Common myeloid progenitor, CD34-positive (primary cell): ENCODE measurements around the gene PSMB11.

Source experiments
- CTCF ChIA-PET: fragments of 350-600 bp; sonication (Branson Sonifier 250); formaldehyde crosslinking; loops from one replicate; lab custom pipeline; 2021; ENCODE audit warnings: antibody characterized with exemption; lab: Charles Lee
- POLR2A ChIA-PET: fragments of 350-600 bp; sonication (Branson Sonifier 250); formaldehyde crosslinking; loops from one replicate; lab custom pipeline; 2021; ENCODE audit warnings: antibody characterized with exemption; lab: Charles Lee
- DNase-seq, 3 donors: peaks; one replicate each; pipeline versions ENCODE4 v3.0.0 to v3.0.0-alpha.2; 2013
- H3K27ac ChIP-seq, 2 experiments: 1 replicate in 1 of 2; 2 replicates in 1 of 2; pipeline ENCODE4 v1.7.0; 2013; ENCODE audit warnings: inconsistent platforms in 2 of 2, low read length in 2 of 2, mild to moderate bottlenecking in 2 of 2, low read depth in 1 of 2, moderate library complexity in 1 of 2; ENCODE audit not compliant: severe bottlenecking in 2 of 2, insufficient read depth in 1 of 2, poor library complexity in 1 of 2
- H3K27me3 ChIP-seq, 5 experiments: replicated peaks in 2 of 5; 1 replicate in 3 of 5; 2 replicates in 2 of 5; pipeline versions ENCODE4 v1.6.1 to v1.7.0; 2013; ENCODE audit warnings: low read length in 4 of 5, mild to moderate bottlenecking in 2 of 5, moderate library complexity in 2 of 5, inconsistent platforms in 1 of 5; ENCODE audit not compliant: insufficient read depth in 5 of 5, control insufficient read depth in 4 of 5
- H3K36me3 ChIP-seq, 4 experiments: 1 replicate in 2 of 4; 2 replicates in 2 of 4; pipeline versions ENCODE4 v1.6.1 to v1.7.0; 2013; ENCODE audit warnings: low read length in 3 of 4, control low read depth in 1 of 4, mild to moderate bottlenecking in 1 of 4; ENCODE audit not compliant: control insufficient read depth in 4 of 4, insufficient read depth in 4 of 4
- H3K4me1 ChIP-seq, 4 experiments: 1 replicate in 3 of 4; 2 replicates in 1 of 4; pipeline versions ENCODE4 v1.6.1 to v1.7.1; 2013; ENCODE audit warnings: low read length in 3 of 4, mild to moderate bottlenecking in 3 of 4, control low read depth in 1 of 4, inconsistent platforms in 1 of 4, moderate library complexity in 1 of 4; ENCODE audit not compliant: control insufficient read depth in 4 of 4, insufficient read depth in 4 of 4; ENCODE audit errors: control extremely low read depth in 1 of 4
- H3K4me3 ChIP-seq, 7 experiments: 1 replicate in 4 of 7; 2 replicates in 3 of 7; pipeline versions ENCODE4 v1.5.1 to v1.7.0; 2013; ENCODE audit warnings: mild to moderate bottlenecking in 7 of 7, low read length in 6 of 7, moderate library complexity in 6 of 7, inconsistent platforms in 2 of 7, low read depth in 2 of 7, control low read depth in 1 of 7; ENCODE audit not compliant: insufficient read depth in 4 of 7, control insufficient read depth in 1 of 7; ENCODE audit errors: extremely low read depth in 1 of 7
- H3K9me3 ChIP-seq, 5 experiments: 1 replicate in 4 of 5; 2 replicates in 1 of 5; pipeline versions ENCODE4 v1.6.1 to v1.7.1; 2013; ENCODE audit warnings: low read length in 4 of 5, mild to moderate bottlenecking in 2 of 5, inconsistent platforms in 1 of 5, low read depth in 1 of 5, moderate library complexity in 1 of 5; ENCODE audit not compliant: control insufficient read depth in 4 of 5, insufficient read depth in 2 of 5; ENCODE audit errors: control extremely low read depth in 1 of 5
- WGBS: methylation state at CpG from one replicate; pipeline ENCODE4 v1.1.5; 2013; ENCODE audit not compliant: insufficient coverage; 5-methylcytosine and 5-hydroxymethylcytosine counted together

PSMB11 gene

DNA sequence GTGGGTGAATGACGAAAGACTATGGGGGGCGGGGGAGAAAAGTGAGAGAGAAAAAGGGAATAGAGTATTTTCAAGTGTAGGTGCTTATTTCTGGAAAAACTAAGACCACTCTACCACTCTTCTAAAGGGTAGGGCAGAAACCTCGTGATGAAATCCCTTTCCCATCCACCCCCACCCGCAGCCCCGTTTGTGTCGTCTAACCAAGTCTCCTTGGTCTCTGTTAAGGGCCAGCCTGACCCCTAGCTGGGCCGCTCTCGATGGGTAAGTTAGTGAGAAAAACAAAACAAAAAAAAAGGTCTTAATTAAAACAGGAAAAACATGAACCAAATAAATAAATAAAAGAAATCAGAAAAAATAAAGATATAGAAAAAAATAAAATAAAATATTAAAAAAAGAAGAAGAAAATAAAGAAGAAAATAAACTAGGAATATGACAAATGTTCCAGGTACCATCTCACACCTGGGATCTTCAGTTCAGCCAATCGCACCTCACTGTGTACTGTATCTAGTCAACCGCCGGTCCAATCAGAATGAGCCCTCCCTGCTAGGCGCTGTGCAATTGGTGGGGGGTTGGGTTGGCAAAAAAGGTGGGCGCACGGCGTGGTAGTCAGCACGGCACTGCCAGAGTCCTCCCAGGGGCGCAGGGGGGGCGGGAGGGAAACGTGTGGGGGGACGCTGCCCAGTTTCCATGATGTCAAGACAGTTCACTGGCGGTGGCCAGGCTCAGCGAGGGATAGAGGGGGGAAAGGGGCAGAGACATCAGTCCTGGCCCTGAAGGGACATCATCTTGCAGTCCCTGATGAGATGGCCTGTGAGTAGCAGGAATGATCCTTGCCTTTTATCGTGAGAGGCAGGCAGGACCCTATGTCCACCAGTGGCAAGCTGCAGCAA is 25.1 kb downstream of the PSMB11 start:
- Histone ChIP-seq H3K27me3 (no peaks in the 10 kb centered on the region), H3K9me3 (no peaks in the 10 kb centered on the region), H3K27ac (no peak overlapping the region), H3K4me3 (no peak overlapping the region), H3K4me1 (peaks cover 0 to 29% (median 25%) of the 10 kb centered on the region in 4 experiments), H3K36me3 (peaks cover 27 to 74% (median 58%) of the 10 kb centered on the region in 4 experiments)
- DNase-seq, result no peak
- ChIA-PET CTCF (interaction anchor here (1.6 to 33.6 kb wide), 9 partner anchors 8 to 79 kb away, joined by 6 to 933 read pairs (median 19); partner anchors contain the start of genes ACIN1, AJUBA, C14orf119 and CDH24), POLR2A (no interaction called here)
- WGBS, result 94% methylated on average over 14 of the region's 23 CpGs

DNA sequence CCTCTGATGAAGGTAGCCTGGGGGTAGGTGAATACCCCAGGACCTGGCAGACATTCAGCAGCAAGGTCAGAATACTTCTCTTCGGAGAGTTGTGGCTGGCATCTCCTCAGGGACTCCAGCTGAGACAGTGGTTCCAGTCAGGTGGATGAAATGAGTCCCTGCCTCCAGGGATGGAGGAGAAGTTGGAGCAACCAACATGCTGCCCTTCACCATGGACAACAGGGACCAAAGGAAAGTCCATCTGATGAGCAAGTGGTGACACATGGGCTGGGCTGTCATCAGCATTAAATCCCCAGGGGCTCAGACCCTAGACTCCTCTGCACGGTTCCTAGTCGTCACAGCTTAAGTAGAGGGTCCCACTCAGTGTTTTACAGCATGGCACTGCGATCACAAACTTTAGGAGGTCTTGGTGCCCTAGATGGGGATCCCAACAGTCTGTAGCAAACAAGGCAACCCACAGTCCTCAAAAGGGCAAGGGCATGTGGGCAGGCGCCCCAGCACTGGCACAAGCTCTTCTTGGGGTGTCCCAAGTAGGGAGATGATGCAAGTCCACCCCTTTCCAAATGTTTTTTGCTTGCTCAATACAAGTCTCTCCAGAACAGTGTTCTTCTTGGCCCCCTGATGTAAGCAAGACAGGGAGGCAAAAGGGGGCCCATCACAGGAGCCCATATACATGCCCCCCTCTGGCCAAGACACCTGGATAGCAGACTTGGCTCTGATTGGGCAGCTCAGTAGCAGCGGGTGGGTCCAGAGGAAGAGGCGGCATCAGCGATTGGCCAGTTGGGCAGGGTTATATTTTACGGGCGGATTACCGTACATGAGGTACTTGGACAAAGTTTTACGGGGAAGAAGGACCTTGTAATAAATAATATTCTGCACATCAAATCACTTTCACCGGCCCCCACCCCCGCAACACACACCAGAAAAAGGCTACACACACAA is 26.1 kb downstream of the PSMB11 start:
- Histone ChIP-seq H3K27ac (no peak overlapping the region), H3K9me3 (no peaks in the 10 kb centered on the region), H3K36me3 (peaks cover 23 to 74% (median 52%) of the 10 kb centered on the region in 4 experiments), H3K4me3 (no peak overlapping the region), H3K4me1 (peaks cover 0 to 33% (median 28%) of the 10 kb centered on the region in 4 experiments), H3K27me3 (no peaks in the 10 kb centered on the region)
- no peak for DNase-seq
- ChIA-PET CTCF (interaction anchor here (0.7 to 33.6 kb wide), 33 partner anchors 9 to 235 kb away, joined by 3 to 933 read pairs (median 5); partner anchors contain the start of genes ACIN1, AJUBA, C14orf119 and CDH24), POLR2A (interaction anchor here (1.0 kb wide), 2 partner anchors 27 to 42 kb away, joined by 3 read pairs; partner anchors contain the start of genes ACIN1 and C14orf119)
- 98% methylated on average over 8 of the region's 14 CpGs for WGBS

DNA sequence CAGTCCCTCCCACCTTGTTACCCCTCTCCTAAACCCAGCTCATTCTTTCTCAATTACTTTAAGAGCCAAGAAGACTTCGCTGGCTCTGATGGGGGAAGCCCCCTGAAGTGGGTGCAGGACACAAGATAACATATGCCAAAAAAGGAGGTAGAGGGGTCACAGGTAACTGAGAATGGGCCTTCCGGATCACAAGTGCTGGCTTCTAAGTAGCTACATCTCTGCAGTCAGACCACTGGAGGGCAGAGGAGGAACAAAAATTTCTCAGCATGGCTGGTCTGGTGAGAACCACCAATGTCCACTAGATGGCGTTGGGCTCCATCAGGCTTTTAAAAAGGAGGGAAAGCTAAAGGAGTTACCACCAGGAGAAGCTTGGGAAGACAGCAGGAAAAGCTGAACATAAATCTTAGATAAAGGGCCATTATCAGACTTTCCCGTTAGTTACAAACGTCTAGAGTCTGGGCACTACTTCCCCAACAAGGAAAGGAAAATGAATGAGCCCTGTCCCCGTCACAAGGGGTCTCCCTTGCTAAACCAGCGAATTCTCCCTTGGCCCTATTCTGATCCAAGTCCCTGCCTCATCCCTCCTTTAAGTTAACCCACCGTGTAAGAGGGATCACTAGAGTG is 26.9 kb downstream of the PSMB11 start:
- no peaks in the 10 kb centered on the region for H3K27me3 ChIP-seq
- no peak overlapping the region for H3K4me3 ChIP-seq
- POLR2A ChIA-PET, result interaction anchor here (1.0 kb wide), 2 partner anchors 26 to 41 kb away, joined by 3 read pairs; partner anchors contain the start of genes ACIN1 and C14orf119
- CTCF ChIA-PET, result interaction anchor here (0.7 to 33.6 kb wide), 34 partner anchors 9 to 234 kb away, joined by 3 to 933 read pairs (median 5); partner anchors contain the start of genes ACIN1, AJUBA, C14orf119 and CDH24
- no peaks in the 10 kb centered on the region for H3K9me3 ChIP-seq
- WGBS, result 33% methylated on average over 8 of the region's 8 CpGs
- H3K36me3 ChIP-seq, result peaks cover 19 to 67% (median 45%) of the 10 kb centered on the region in 4 experiments
- no peak overlapping the region for H3K27ac ChIP-seq
- peak; percentile 84 to 91 (median 89) for DNase-seq
- H3K4me1 ChIP-seq, result peaks cover 0 to 33% (median 28%) of the 10 kb centered on the region in 4 experiments

DNA sequence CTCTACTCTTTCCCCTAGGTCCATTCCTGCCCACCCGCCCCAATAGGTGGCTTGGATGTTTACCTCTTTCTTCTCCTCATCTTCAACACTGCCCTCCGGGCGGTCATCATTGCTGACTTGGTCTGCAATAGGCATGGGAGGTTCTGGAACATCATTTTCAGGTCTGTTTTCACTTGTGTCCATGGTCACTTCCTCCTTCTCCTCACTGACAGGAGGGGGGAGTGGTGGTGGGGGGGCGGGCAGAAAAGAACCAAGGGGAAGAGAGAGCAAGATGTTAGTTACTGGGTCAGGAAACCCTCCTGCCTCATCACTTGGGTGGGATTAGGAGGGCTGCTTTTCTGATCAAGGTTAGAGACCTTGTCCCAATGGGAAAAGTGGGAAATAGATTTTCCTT is 27.4 kb downstream of the PSMB11 start:
- no peak for DNase-seq
- H3K9me3 ChIP-seq, result no peaks in the 10 kb centered on the region
- H3K4me3 ChIP-seq, result no peak overlapping the region
- H3K27ac ChIP-seq, result no peak overlapping the region
- no CpG with 5 or more reads among the region's 4 CpGs for WGBS
- H3K4me1 ChIP-seq, result peaks cover 0 to 33% (median 28%) of the 10 kb centered on the region in 4 experiments
- ChIA-PET CTCF (interaction anchor here (0.8 to 33.6 kb wide), 33 partner anchors 8 to 149 kb away, joined by 3 to 933 read pairs (median 6); partner anchors contain the start of genes ACIN1, AJUBA, C14orf119 and CDH24), POLR2A (interaction anchor here (1.0 kb wide), 2 partner anchors 26 to 40 kb away, joined by 3 read pairs; partner anchors contain the start of genes ACIN1 and C14orf119)
- H3K27me3 ChIP-seq, result no peaks in the 10 kb centered on the region
- peaks cover 19 to 63% (median 43%) of the 10 kb centered on the region in 4 experiments for H3K36me3 ChIP-seq

DNA sequence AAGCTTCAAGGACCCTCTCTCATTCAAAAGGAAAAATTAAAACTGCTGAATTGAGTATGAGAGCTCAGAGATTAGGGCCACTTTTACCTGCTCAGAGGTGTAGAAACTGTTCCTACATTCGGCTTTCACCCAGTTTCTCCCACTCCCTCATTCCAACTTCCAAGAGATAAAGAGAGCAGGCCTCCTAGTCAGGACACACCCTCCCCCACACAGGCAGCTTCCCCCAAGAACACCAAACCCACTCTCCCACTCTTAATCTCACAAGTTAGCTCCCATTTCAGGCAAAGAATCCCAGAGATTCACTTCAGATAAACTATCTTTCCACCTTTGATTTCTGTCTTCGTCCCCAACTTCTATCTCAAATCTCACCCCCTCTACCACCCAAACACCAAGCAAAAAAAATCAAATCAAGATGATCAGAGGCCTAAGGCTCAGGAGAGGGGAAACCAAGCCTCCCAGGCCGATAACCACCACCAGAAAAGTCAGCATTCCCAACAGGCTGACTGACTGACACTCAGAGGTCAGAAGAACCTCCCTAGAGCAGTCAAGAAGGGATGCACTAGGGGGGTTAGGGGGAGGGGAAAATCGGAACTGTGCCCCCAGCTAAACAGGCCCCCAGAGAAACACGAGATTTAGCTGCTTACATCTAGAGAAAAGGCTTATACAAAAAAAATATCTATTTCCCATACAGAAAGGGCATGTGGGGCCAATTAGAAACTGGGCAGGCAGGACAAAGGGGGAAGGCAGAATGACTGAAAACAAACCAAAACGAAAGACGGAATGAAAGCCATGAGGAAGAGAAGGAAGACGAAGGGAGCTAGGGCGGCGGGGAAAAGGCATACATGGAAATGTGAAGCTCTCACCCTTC is 28.5 kb downstream of the PSMB11 start:
- ChIA-PET CTCF (interaction anchor here (1.0 to 17.5 kb wide), 16 partner anchors 9 to 112 kb away, joined by 3 to 200 read pairs (median 8); partner anchors contain the start of genes ACIN1, C14orf119 and CDH24), POLR2A (interaction anchor here (1.0 to 1.7 kb wide), 2 partner anchors 19 to 24 kb away, joined by 3 read pairs; partner anchors contain the start of genes ACIN1 and C14orf119)
- no peak for DNase-seq
- H3K27me3 ChIP-seq, result no peaks in the 10 kb centered on the region
- H3K27ac ChIP-seq, result peak overlapping the region; percentile 73 to 92
- peaks cover 21 to 64% (median 41%) of the 10 kb centered on the region in 4 experiments for H3K36me3 ChIP-seq
- H3K4me3 ChIP-seq, result peak overlapping the region in 6 of 7 experiments; percentile 88 to 97 (median 92)
- H3K9me3 ChIP-seq, result no peaks in the 10 kb centered on the region
- 17% methylated on average over 6 of the region's 10 CpGs for WGBS
- peaks cover 0 to 33% (median 28%) of the 10 kb centered on the region in 4 experiments for H3K4me1 ChIP-seq
